ENCODE data around the gene GSC2. TPM values are rescaled to one million over a fixed set of nuclear protein-coding genes. Genes with fewer than 3 reads are reported as not detected.

Gene GSC2
- total and polyA plus RNA-seq, 4 donors, result not detected

DNA sequence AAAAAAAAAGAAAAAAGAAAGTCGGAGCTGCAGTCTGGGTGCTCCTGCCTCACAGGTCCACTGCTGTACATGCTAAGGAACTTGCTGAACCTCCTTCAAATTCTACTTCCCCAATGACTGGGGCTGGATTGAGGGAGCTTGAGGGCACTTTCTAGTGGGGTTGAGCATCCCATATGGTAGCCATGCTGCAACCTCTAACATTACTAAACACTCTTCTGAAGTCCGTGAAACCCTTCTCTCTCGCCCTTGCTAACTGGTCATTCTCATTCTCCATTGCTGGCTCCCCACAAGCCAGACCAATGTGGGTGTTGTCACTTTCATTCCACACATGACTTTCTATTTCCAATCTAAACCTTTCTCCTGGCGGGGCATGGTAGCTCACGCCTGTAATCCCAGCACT, 6.9 kb downstream of the GSC2 start:
- no peak overlapping the region for H3K9ac ChIP-seq (ENCODE audit: low read depth in 1 of 2, low read length in 2 of 2)
- H3K4me3 ChIP-seq (ENCODE audit: low read depth in 1 of 3, low read length in 3 of 3), result no peak overlapping the region
- peaks cover 0 to under 1% (median 0%) of the 10 kb centered on the region in 4 donors for H3K27me3 ChIP-seq (ENCODE audit: control insufficient read depth in 4 of 4, insufficient read depth in 4 of 4, low read length in 3 of 4)
- H3K9me3 ChIP-seq (ENCODE audit: control insufficient read depth in 4 of 4, low read length in 3 of 4), result no peaks in the 10 kb centered on the region
- DNase-seq (ENCODE audit: low spot score), result no peak
- H3K4me1 ChIP-seq (ENCODE audit: control insufficient read depth in 4 of 4, insufficient read depth in 4 of 4, low read length in 3 of 4), result peaks cover 2 to 12% (median 11%) of the 10 kb centered on the region in 4 donors
- H3K27ac ChIP-seq (ENCODE audit: low read depth in 1 of 2, low read length in 2 of 2), result no peak overlapping the region
- 95% methylated on average over 5 of the region's 5 CpGs for WGBS
- H3K36me3 ChIP-seq (ENCODE audit: control insufficient read depth in 4 of 4, insufficient read depth in 3 of 4, low read depth in 1 of 4, low read length in 3 of 4), result peaks cover 13 to 38% (median 21%) of the 10 kb centered on the region in 4 donors
- TF ChIP-seq SP1 (IDR thresholded peaks at IDR 0.05) (no peak), YY1 (IDR thresholded peaks at IDR 0.05) (no peak), NR2F2 (IDR thresholded peaks at IDR 0.05) (no peak), RAD21 (IDR thresholded peaks at IDR 0.05) (no peak), RXRA (IDR thresholded peaks at IDR 0.05) (no peak)
- TF ChIP-seq, protein P1, sequence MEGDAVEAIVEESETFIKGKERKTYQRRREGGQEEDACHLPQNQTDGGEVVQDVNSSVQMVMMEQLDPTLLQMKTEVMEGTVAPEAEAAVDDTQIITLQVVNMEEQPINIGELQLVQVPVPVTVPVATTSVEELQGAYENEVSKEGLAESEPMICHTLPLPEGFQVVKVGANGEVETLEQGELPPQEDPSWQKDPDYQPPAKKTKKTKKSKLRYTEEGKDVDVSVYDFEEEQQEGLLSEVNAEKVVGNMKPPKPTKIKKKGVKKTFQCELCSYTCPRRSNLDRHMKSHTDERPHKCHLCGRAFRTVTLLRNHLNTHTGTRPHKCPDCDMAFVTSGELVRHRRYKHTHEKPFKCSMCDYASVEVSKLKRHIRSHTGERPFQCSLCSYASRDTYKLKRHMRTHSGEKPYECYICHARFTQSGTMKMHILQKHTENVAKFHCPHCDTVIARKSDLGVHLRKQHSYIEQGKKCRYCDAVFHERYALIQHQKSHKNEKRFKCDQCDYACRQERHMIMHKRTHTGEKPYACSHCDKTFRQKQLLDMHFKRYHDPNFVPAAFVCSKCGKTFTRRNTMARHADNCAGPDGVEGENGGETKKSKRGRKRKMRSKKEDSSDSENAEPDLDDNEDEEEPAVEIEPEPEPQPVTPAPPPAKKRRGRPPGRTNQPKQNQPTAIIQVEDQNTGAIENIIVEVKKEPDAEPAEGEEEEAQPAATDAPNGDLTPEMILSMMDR (IDR thresholded peaks at IDR 0.05; ENCODE audit: low read depth, low read length, missing input control), result no peak
- TF ChIP-seq, protein P2, sequence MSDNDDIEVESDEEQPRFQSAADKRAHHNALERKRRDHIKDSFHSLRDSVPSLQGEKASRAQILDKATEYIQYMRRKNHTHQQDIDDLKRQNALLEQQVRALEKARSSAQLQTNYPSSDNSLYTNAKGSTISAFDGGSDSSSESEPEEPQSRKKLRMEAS (IDR thresholded peaks at IDR 0.05), result no peak
- TF ChIP-seq, protein P3, sequence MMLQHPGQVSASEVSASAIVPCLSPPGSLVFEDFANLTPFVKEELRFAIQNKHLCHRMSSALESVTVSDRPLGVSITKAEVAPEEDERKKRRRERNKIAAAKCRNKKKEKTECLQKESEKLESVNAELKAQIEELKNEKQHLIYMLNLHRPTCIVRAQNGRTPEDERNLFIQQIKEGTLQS (IDR thresholded peaks at IDR 0.05), result no peak

DNA sequence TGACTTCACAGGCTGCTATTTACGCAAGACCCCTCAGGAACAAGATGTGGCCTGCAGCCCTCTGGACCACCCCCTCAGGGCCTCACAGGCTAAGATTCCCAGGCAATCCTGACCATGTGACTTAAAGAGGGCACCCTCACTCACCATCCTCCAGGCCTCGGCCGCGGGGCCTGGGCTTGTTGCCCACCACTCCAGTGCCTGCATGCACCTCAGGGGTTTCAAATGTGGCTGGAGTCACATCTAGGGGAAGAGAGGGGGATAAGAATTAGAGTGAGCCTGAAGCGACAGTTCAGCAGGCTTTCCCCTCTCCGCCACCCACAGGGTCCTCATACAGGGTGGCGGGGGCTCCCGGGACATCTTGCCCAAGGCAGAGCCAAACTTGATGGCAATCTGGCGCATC, 7.7 kb downstream of the GSC2 start:
- no peaks in the 10 kb centered on the region for H3K27me3 ChIP-seq (ENCODE audit: control insufficient read depth in 4 of 4, insufficient read depth in 4 of 4, low read length in 3 of 4)
- H3K4me3 ChIP-seq (ENCODE audit: low read depth in 1 of 3, low read length in 3 of 3), result no peak overlapping the region
- no peak overlapping the region for H3K27ac ChIP-seq (ENCODE audit: low read depth in 1 of 2, low read length in 2 of 2)
- peaks cover 13 to 46% (median 22%) of the 10 kb centered on the region in 4 donors for H3K36me3 ChIP-seq (ENCODE audit: control insufficient read depth in 4 of 4, insufficient read depth in 3 of 4, low read depth in 1 of 4, low read length in 3 of 4)
- H3K9ac ChIP-seq (ENCODE audit: low read depth in 1 of 2, low read length in 2 of 2), result no peak overlapping the region
- whole genome bisulfite sequencing, result 98% methylated on average over 9 of the region's 9 CpGs
- no peak for DNase-seq (ENCODE audit: low spot score)
- H3K9me3 ChIP-seq (ENCODE audit: control insufficient read depth in 4 of 4, low read length in 3 of 4), result no peaks in the 10 kb centered on the region
- peaks cover 2 to 12% (median 11%) of the 10 kb centered on the region in 4 donors for H3K4me1 ChIP-seq (ENCODE audit: control insufficient read depth in 4 of 4, insufficient read depth in 4 of 4, low read length in 3 of 4)
- TF ChIP-seq TAF1 (conservative IDR thresholded peaks at IDR 0.05), result no peak
- TF ChIP-seq RXRA (IDR thresholded peaks at IDR 0.05), result no peak
- TF ChIP-seq RAD21 (IDR thresholded peaks at IDR 0.05), result no peak
- TF ChIP-seq, protein P1 (IDR thresholded peaks at IDR 0.05; ENCODE audit: low read depth, low read length, missing input control), result no peak
- TF ChIP-seq SP1 (IDR thresholded peaks at IDR 0.05), result no peak
- TF ChIP-seq YY1 (IDR thresholded peaks at IDR 0.05), result no peak
- TF ChIP-seq JUND (IDR thresholded peaks at IDR 0.05), result no peak
- TF ChIP-seq FOXA1 (IDR thresholded peaks at IDR 0.05), result no peak
- TF ChIP-seq, protein P4, sequence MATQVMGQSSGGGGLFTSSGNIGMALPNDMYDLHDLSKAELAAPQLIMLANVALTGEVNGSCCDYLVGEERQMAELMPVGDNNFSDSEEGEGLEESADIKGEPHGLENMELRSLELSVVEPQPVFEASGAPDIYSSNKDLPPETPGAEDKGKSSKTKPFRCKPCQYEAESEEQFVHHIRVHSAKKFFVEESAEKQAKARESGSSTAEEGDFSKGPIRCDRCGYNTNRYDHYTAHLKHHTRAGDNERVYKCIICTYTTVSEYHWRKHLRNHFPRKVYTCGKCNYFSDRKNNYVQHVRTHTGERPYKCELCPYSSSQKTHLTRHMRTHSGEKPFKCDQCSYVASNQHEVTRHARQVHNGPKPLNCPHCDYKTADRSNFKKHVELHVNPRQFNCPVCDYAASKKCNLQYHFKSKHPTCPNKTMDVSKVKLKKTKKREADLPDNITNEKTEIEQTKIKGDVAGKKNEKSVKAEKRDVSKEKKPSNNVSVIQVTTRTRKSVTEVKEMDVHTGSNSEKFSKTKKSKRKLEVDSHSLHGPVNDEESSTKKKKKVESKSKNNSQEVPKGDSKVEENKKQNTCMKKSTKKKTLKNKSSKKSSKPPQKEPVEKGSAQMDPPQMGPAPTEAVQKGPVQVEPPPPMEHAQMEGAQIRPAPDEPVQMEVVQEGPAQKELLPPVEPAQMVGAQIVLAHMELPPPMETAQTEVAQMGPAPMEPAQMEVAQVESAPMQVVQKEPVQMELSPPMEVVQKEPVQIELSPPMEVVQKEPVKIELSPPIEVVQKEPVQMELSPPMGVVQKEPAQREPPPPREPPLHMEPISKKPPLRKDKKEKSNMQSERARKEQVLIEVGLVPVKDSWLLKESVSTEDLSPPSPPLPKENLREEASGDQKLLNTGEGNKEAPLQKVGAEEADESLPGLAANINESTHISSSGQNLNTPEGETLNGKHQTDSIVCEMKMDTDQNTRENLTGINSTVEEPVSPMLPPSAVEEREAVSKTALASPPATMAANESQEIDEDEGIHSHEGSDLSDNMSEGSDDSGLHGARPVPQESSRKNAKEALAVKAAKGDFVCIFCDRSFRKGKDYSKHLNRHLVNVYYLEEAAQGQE (IDR thresholded peaks at IDR 0.05), result no peak
- TF ChIP-seq, protein P2 (IDR thresholded peaks at IDR 0.05), result no peak
- TF ChIP-seq HNF4A (conservative IDR thresholded peaks at IDR 0.05), result no peak
- TF ChIP-seq NR2F2 (IDR thresholded peaks at IDR 0.05), result no peak
- no peak for TF ChIP-seq FOXA2 (IDR thresholded peaks at IDR 0.05)
- no peak for TF ChIP-seq HNF4G (IDR thresholded peaks at IDR 0.05)
- TF ChIP-seq GABPA (IDR thresholded peaks at IDR 0.05 in 1 of 2, conservative IDR thresholded peaks at IDR 0.05 in 1 of 2), result no peak
- TF ChIP-seq, protein P5, sequence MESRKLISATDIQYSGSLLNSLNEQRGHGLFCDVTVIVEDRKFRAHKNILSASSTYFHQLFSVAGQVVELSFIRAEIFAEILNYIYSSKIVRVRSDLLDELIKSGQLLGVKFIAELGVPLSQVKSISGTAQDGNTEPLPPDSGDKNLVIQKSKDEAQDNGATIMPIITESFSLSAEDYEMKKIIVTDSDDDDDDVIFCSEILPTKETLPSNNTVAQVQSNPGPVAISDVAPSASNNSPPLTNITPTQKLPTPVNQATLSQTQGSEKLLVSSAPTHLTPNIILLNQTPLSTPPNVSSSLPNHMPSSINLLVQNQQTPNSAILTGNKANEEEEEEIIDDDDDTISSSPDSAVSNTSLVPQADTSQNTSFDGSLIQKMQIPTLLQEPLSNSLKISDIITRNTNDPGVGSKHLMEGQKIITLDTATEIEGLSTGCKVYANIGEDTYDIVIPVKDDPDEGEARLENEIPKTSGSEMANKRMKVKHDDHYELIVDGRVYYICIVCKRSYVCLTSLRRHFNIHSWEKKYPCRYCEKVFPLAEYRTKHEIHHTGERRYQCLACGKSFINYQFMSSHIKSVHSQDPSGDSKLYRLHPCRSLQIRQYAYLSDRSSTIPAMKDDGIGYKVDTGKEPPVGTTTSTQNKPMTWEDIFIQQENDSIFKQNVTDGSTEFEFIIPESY (IDR thresholded peaks at IDR 0.05), result no peak
- no peak for TF ChIP-seq EGR1 (IDR thresholded peaks at IDR 0.05; ENCODE audit: low read depth in 2 of 2)

Data from liver (tissue), 9 donors.